BLaER1 treated with 17β-estradiol and CSF1 and Interleukin-3, amounts not matched to agents 10 nM and 100 nM (cell line): ENCODE results near the gene USP17L19.
"Not testable (repeated sequence)": the region's sequence is repeated elsewhere in the genome, so short reads cannot be mapped to it uniquely, and the experiment has no call there.

Experiments used
- H3K27ac ChIP-seq, 11 experiments: shearing (Covaris generic); formaldehyde crosslinking; 2 replicates each; pipeline ENCODE4 v1.8.1; 2022
- H3K27me3 ChIP-seq, 11 experiments: shearing (Covaris generic); formaldehyde crosslinking; 2 replicates each; pipeline ENCODE4 v1.8.1; 2022
- H3K36me3 ChIP-seq, 11 experiments: shearing (Covaris generic); formaldehyde crosslinking; 2 replicates each; pipeline ENCODE4 v1.8.1; 2022
- H3K4me1 ChIP-seq, 10 experiments: shearing (Covaris generic); formaldehyde crosslinking; 2 replicates each; pipeline ENCODE4 v1.8.1; 2022
- H3K4me2 ChIP-seq, 11 experiments: shearing (Covaris generic); formaldehyde crosslinking; 2 replicates each; pipeline ENCODE4 v1.8.1; 2022
- H3K4me3 ChIP-seq, 10 experiments: shearing (Covaris generic); formaldehyde crosslinking; 2 replicates each; pipeline ENCODE4 v1.8.1; 2022
- H3K9ac ChIP-seq, 11 experiments: shearing (Covaris generic); formaldehyde crosslinking; 2 replicates each; pipeline ENCODE4 v1.8.1; 2022
- H3K9me3 ChIP-seq, 11 experiments: shearing (Covaris generic); formaldehyde crosslinking; replicated peaks in 1 of 11; 2 replicates each; pipeline ENCODE4 v1.8.1; 2022
- H4K20me1 ChIP-seq, 11 experiments: shearing (Covaris generic); formaldehyde crosslinking; 2 replicates each; pipeline ENCODE4 v1.8.1; 2022

Gene USP17L19

GRCh38 chr4:9253078-9253477, at the start of gene USP17L19:
Gene USP17L19, plus strand, starts transcription at chr4:9253378. Its CDS starts 0 bp downstream, at chr4:9253378.
- H3K36me3 ChIP-seq, H3K9ac ChIP-seq, H3K27me3 ChIP-seq, H3K4me1 ChIP-seq, H3K4me2 ChIP-seq, H3K9me3 ChIP-seq, H3K4me3 ChIP-seq, H3K27ac ChIP-seq, H4K20me1 ChIP-seq: not testable (repeated sequence)

GRCh38 chr4:9210357-9210756, 42.8 kb upstream of the USP17L19 start, which contains the start of gene USP17L10:
Gene USP17L10, plus strand, starts transcription at chr4:9210657. Its CDS starts 0 bp downstream, at chr4:9210657.
- not testable (repeated sequence) for H3K4me2 ChIP-seq, H4K20me1 ChIP-seq, H3K4me3 ChIP-seq, H3K27ac ChIP-seq, H3K27me3 ChIP-seq, H3K36me3 ChIP-seq, H3K4me1 ChIP-seq, H3K9me3 ChIP-seq, H3K9ac ChIP-seq

GRCh38 chr4:9214701-9215100, 38.5 kb upstream of the USP17L19 start:
- not testable (repeated sequence) for H3K9me3 ChIP-seq, H3K4me3 ChIP-seq, H4K20me1 ChIP-seq, H3K36me3 ChIP-seq, H3K4me2 ChIP-seq, H3K27me3 ChIP-seq, H3K9ac ChIP-seq, H3K4me1 ChIP-seq, H3K27ac ChIP-seq

GRCh38 chr4:9215105-9215504, 38.1 kb upstream of the USP17L19 start, which contains the start of gene USP17L11:
Gene USP17L11, plus strand, starts transcription at chr4:9215405. Its CDS starts 0 bp downstream, at chr4:9215405.
- H3K36me3 ChIP-seq, H3K4me1 ChIP-seq, H3K4me2 ChIP-seq, H3K27ac ChIP-seq, H3K4me3 ChIP-seq, H3K27me3 ChIP-seq, H4K20me1 ChIP-seq, H3K9me3 ChIP-seq, H3K9ac ChIP-seq: not testable (repeated sequence)

- not testable (repeated sequence) for H4K20me1 ChIP-seq, H3K36me3 ChIP-seq, H3K27me3 ChIP-seq, H3K4me2 ChIP-seq, H3K4me1 ChIP-seq, H3K9me3 ChIP-seq, H3K4me3 ChIP-seq, H3K9ac ChIP-seq, H3K27ac ChIP-seq
Observed at GRCh38 chr4:9219852-9220251, 33.3 kb upstream of the USP17L19 start, which contains the start of gene USP17L12. Gene USP17L12, plus strand, starts transcription at chr4:9220152. Its CDS starts 0 bp downstream, at chr4:9220152.

GRCh38 chr4:9224596-9224995, 28.6 kb upstream of the USP17L19 start, which contains the start of gene USP17L13:
Gene USP17L13, plus strand, starts transcription at chr4:9224896. Its CDS starts 0 bp downstream, at chr4:9224896.
- H4K20me1 ChIP-seq, H3K27me3 ChIP-seq, H3K27ac ChIP-seq, H3K4me3 ChIP-seq, H3K9ac ChIP-seq, H3K36me3 ChIP-seq, H3K4me1 ChIP-seq, H3K4me2 ChIP-seq, H3K9me3 ChIP-seq: not testable (repeated sequence)

- not testable (repeated sequence) for H3K4me3 ChIP-seq, H3K36me3 ChIP-seq, H3K27ac ChIP-seq, H4K20me1 ChIP-seq, H3K4me1 ChIP-seq, H3K9me3 ChIP-seq, H3K9ac ChIP-seq, H3K4me2 ChIP-seq, H3K27me3 ChIP-seq
Observed at GRCh38 chr4:9230249-9230648, 22.9 kb upstream of the USP17L19 start.

- not testable (repeated sequence) for H3K4me2 ChIP-seq, H4K20me1 ChIP-seq, H3K4me3 ChIP-seq, H3K4me1 ChIP-seq, H3K36me3 ChIP-seq, H3K9me3 ChIP-seq, H3K9ac ChIP-seq, H3K27me3 ChIP-seq, H3K27ac ChIP-seq
Observed at GRCh38 chr4:9234085-9234484, 19.1 kb upstream of the USP17L19 start, which contains the start of gene USP17L15. Gene USP17L15, plus strand, starts transcription at chr4:9234385. Its CDS starts 0 bp downstream, at chr4:9234385.

GRCh38 chr4:9238461-9238860, 14.7 kb upstream of the USP17L19 start:
- H3K4me1 ChIP-seq, H3K9me3 ChIP-seq, H3K27me3 ChIP-seq, H4K20me1 ChIP-seq, H3K4me2 ChIP-seq, H3K27ac ChIP-seq, H3K36me3 ChIP-seq, H3K4me3 ChIP-seq, H3K9ac ChIP-seq: not testable (repeated sequence)

- not testable (repeated sequence) for H3K27ac ChIP-seq, H3K9ac ChIP-seq, H3K4me3 ChIP-seq, H3K9me3 ChIP-seq, H4K20me1 ChIP-seq, H3K4me2 ChIP-seq, H3K27me3 ChIP-seq, H3K36me3 ChIP-seq, H3K4me1 ChIP-seq
Observed at GRCh38 chr4:9243579-9243978, 9.6 kb upstream of the USP17L19 start, which contains the start of gene USP17L17. Gene USP17L17, plus strand, starts transcription at chr4:9243879. Its CDS starts 0 bp downstream, at chr4:9243879.

GRCh38 chr4:9247953-9248680, 5.1 kb upstream of the USP17L19 start, which contains the start of gene USP17L18:
Gene USP17L18, plus strand, starts transcription at chr4:9248630. Its CDS starts 0 bp downstream, at chr4:9248630.
- not testable (repeated sequence) for H3K27ac ChIP-seq, H3K4me2 ChIP-seq, H3K36me3 ChIP-seq, H3K27me3 ChIP-seq, H3K9ac ChIP-seq, H3K9me3 ChIP-seq, H3K4me1 ChIP-seq, H4K20me1 ChIP-seq, H3K4me3 ChIP-seq

GRCh38 chr4:9257824-9258223, 4.6 kb downstream of the USP17L19 start, which contains the start of gene USP17L20:
Gene USP17L20, plus strand, starts transcription at chr4:9258124. Its CDS starts 0 bp downstream, at chr4:9258124.
- H3K27ac ChIP-seq, H3K27me3 ChIP-seq, H3K36me3 ChIP-seq, H3K9me3 ChIP-seq, H3K9ac ChIP-seq, H3K4me3 ChIP-seq, H3K4me1 ChIP-seq, H4K20me1 ChIP-seq, H3K4me2 ChIP-seq: not testable (repeated sequence)

- H3K9me3 ChIP-seq, H3K27me3 ChIP-seq, H3K27ac ChIP-seq, H3K36me3 ChIP-seq, H4K20me1 ChIP-seq, H3K4me2 ChIP-seq, H3K4me1 ChIP-seq, H3K4me3 ChIP-seq, H3K9ac ChIP-seq: not testable (repeated sequence)
Observed at GRCh38 chr4:9262572-9262971, 9.4 kb downstream of the USP17L19 start, which contains the start of gene USP17L21. Gene USP17L21, plus strand, starts transcription at chr4:9262872. Its CDS starts 0 bp downstream, at chr4:9262872.

GRCh38 chr4:9267319-9267718, 14.1 kb downstream of the USP17L19 start, which contains the start of gene USP17L22:
Gene USP17L22, plus strand, starts transcription at chr4:9267619. Its CDS starts 0 bp downstream, at chr4:9267619.
- H3K4me1 ChIP-seq = not testable (repeated sequence)

More at GRCh38 chr4:9267319-9267718, 14.1 kb downstream of the USP17L19 start, which contains the start of gene USP17L22:
- not testable (repeated sequence) for H3K9me3 ChIP-seq, H4K20me1 ChIP-seq, H3K36me3 ChIP-seq, H3K27ac ChIP-seq, H3K4me2 ChIP-seq, H3K4me3 ChIP-seq, H3K9ac ChIP-seq, H3K27me3 ChIP-seq
